Endothelial cell of umbilical vein (primary cell): ENCODE measurements around the gene NTRK2. TPM values are rescaled to one million over a fixed set of nuclear protein-coding genes. Genes with fewer than 3 reads are reported as not detected.

Source experiments
- BruUV-seq: library from RNA; stranded (reverse); fragments of 400-500 nt; replicated peaks from 2 replicates; lab custom pipeline; 2021; lab: Mats Ljungman, UMichigan
- CTCF ChIA-PET: fragments of 300-600, 350-600 bp; sonication (Branson Sonifier 250); formaldehyde crosslinking; loops from one replicate; lab custom pipeline; 2021; ENCODE audit warnings: antibody characterized with exemption, inconsistent platforms; lab: Charles Lee
- POLR2A ChIA-PET: fragments of 300-600, 350-600 bp; sonication (Branson Sonifier 250); formaldehyde crosslinking; loops from one replicate; lab custom pipeline; 2021; ENCODE audit warnings: antibody characterized with exemption, inconsistent platforms; lab: Charles Lee
- DNase-seq: peaks from one replicate; pipeline ENCODE4 v3.0.0-alpha.2; 2011; ENCODE audit warnings: low read depth, low spot score
- FAIRE-seq: peaks from 2 replicates; lab custom pipeline; 2011; peaks lifted over from hg19 to GRCh38; lab: Jason Lieb, UNC
- H2AFZ ChIP-seq: 2 replicates; pipeline ENCODE4 v1.6.0; 2012; ENCODE audit warnings: low read depth, low read length, control low read depth, inconsistent platforms
- H3K27ac ChIP-seq: 2 replicates; pipeline ENCODE4 v1.5.1; 2011; ENCODE audit warnings: low read depth, mild to moderate bottlenecking, control low read depth, low read length, moderate library complexity; ENCODE audit not compliant: insufficient read depth
- H3K27me3 ChIP-seq, 2 experiments: 2 replicates each; pipeline versions ENCODE4 v1.6.0 to v1.6.1; 2011; ENCODE audit warnings: low read length in 2 of 2, mixed read lengths in 1 of 2; ENCODE audit not compliant: control insufficient read depth in 2 of 2, insufficient read depth in 2 of 2
- H3K36me3 ChIP-seq, 2 experiments: 2 replicates in 1 of 2; 3 replicates in 1 of 2; pipeline ENCODE4 v1.5.1; 2011; ENCODE audit warnings: low read length in 2 of 2, mild to moderate bottlenecking in 1 of 2, moderate library complexity in 1 of 2; ENCODE audit not compliant: control insufficient read depth in 2 of 2, insufficient read depth in 2 of 2; ENCODE audit errors: extremely low read depth in 1 of 2
- H3K4me1 ChIP-seq: 3 replicates; pipeline ENCODE4 v1.5.1; 2011; ENCODE audit warnings: mild to moderate bottlenecking, low read length; ENCODE audit not compliant: control insufficient read depth, insufficient read depth; ENCODE audit errors: extremely low read depth
- H3K4me2 ChIP-seq: 2 replicates; pipeline ENCODE4 v1.6.1; 2011; ENCODE audit warnings: low read length, control low read depth, mixed read lengths; ENCODE audit not compliant: insufficient read depth
- H3K4me3 ChIP-seq, 3 experiments: fragments of 200-600 bp in 1 of 3; sonication (generic), shearing (Covaris generic) in 1 of 3; replicated peaks in 1 of 3; 2 replicates each; pipeline ENCODE4 v1.5.1; 2011 to 2016; ENCODE audit warnings: control low read depth in 3 of 3, low read length in 3 of 3, mild to moderate bottlenecking in 2 of 3, inconsistent platforms in 1 of 3, low read depth in 1 of 3, moderate library complexity in 1 of 3; ENCODE audit not compliant: insufficient read depth in 1 of 3
- H3K79me2 ChIP-seq: 2 replicates; pipeline ENCODE4 v1.6.0; 2012; ENCODE audit warnings: low read length, inconsistent platforms; ENCODE audit not compliant: control insufficient read depth, insufficient read depth
- H3K9ac ChIP-seq: replicated peaks from 2 replicates; pipeline ENCODE3; 2011; ENCODE audit warnings: low read length, control low read depth; ENCODE audit not compliant: insufficient read depth; ENCODE audit errors: extremely low read depth
- H3K9me1 ChIP-seq: replicated peaks from 3 replicates; pipeline ENCODE4 v1.6.0; 2011; ENCODE audit warnings: mild to moderate bottlenecking, low read length; ENCODE audit not compliant: control insufficient read depth, insufficient read depth; ENCODE audit errors: extremely low read depth
- H3K9me3 ChIP-seq: replicated peaks from 2 replicates; pipeline ENCODE4 v1.5.1; 2012; ENCODE audit warnings: low read length, inconsistent platforms; ENCODE audit not compliant: control insufficient read depth, insufficient read depth
- H4K20me1 ChIP-seq: replicated peaks from 2 replicates; pipeline ENCODE3; 2011; ENCODE audit warnings: mild to moderate bottlenecking, low read length; ENCODE audit not compliant: control insufficient read depth, insufficient read depth; ENCODE audit errors: extremely low read depth
- CTCF ChIP-seq, 2 donors: IDR thresholded peaks; 1 replicate in 1 of 2; 2 replicates in 1 of 2; pipeline ENCODE4 v1.5.1; 2011; ENCODE audit warnings: low read length in 2 of 2, mild to moderate bottlenecking in 2 of 2, moderate library complexity in 2 of 2, control low read depth in 1 of 2, inconsistent platforms in 1 of 2, low read depth in 1 of 2; ENCODE audit not compliant: insufficient read depth in 1 of 2; ENCODE audit errors: extremely low read depth in 1 of 2
- EZH2 ChIP-seq: IDR thresholded peaks from 2 replicates; pipeline ENCODE4 v1.6.1; 2012; ENCODE audit warnings: borderline replicate concordance, low read depth, mild to moderate bottlenecking, moderate library complexity, low read length, inconsistent platforms; ENCODE audit not compliant: severe bottlenecking
- FOS ChIP-seq: IDR thresholded peaks from 2 replicates; pipeline ENCODE4 v1.6.1; 2011; ENCODE audit warnings: mild to moderate bottlenecking, low read length, moderate library complexity, borderline replicate concordance; ENCODE audit not compliant: insufficient read depth
- GATA2 ChIP-seq: IDR thresholded peaks from 2 replicates; pipeline ENCODE4 v1.7.0; 2011; ENCODE audit warnings: low read depth, mild to moderate bottlenecking, moderate library complexity, mixed read lengths, low read length; ENCODE audit not compliant: insufficient read length, insufficient read depth
- JUN ChIP-seq: IDR thresholded peaks from 2 replicates; pipeline ENCODE4 v1.6.1; 2011; ENCODE audit warnings: borderline replicate concordance, low read depth; ENCODE audit not compliant: insufficient read length, insufficient read depth
- MAX ChIP-seq: IDR thresholded peaks from 2 replicates; pipeline ENCODE4 v1.6.1; 2011; ENCODE audit not compliant: insufficient read depth, insufficient read length
- MYC ChIP-seq: IDR thresholded peaks from one replicate; pipeline ENCODE4 v1.6.1; 2011; ENCODE audit warnings: mild to moderate bottlenecking, low read depth, low read length
- POLR2A ChIP-seq: IDR thresholded peaks from 2 replicates; pipeline ENCODE4 v1.6.1; 2012; ENCODE audit warnings: low read depth, mild to moderate bottlenecking, control low read depth, low read length
- POLR2AphosphoS5 ChIP-seq: IDR thresholded peaks from 2 replicates; pipeline ENCODE4 v1.6.1; 2012; ENCODE audit warnings: low read depth, mild to moderate bottlenecking, control low read depth, low read length, moderate library complexity; ENCODE audit not compliant: insufficient read depth
- dilution Hi-C: fragments of 300-500 bp; cut with MboI; formaldehyde crosslinking; loops from one replicate; pipeline ENCODE4 v1.15.0; 2019; ENCODE audit warnings: low sequenced_read_pairs; ENCODE audit not compliant: extremely low pct_ligation_motif_present
- intact Hi-C: fragments of 100-400 bp; cut with micrococcal nuclease; formaldehyde crosslinking; loops from one replicate; pipeline ENCODE4 v1.10.0; 2022
- polyA plus RNA-seq, 4 experiments: library from polyadenylated mRNA; depleted of rRNA in 3 of 4; stranded (reverse) in 3 of 4; unstranded in 1 of 4; fragments of >200 nt; gene quantifications; 2 replicates each; pipeline versions ENCODE4 v1.2.1 to v1.2.3, GENCODE V29; 2011 to 2012; ENCODE audit warnings: missing spikeins in 1 of 4
- total RNA-seq: library from RNA; stranded (reverse); gene quantifications from 2 replicates; pipeline ENCODE4 v1.2.3, GENCODE V29; 2021

The NTRK2 gene
- total and polyA plus RNA-seq, 2 donors (not counting 3 experiments of a cell fraction or from before 2014, with no cell fraction given): 0.01 to 0.13 TPM

- Histone ChIP-seq H3K9me1 (no peaks in the 10 kb centered on the region), H3K79me2 (no peaks in the 10 kb centered on the region), H2AFZ (no peak overlapping the region), H3K27ac (no peak overlapping the region), H3K36me3 (no peaks in the 10 kb centered on the region), H3K4me2 (no peak overlapping the region), H3K4me3 (no peak overlapping the region), H4K20me1 (no peaks in the 10 kb centered on the region), H3K9ac (no peak overlapping the region), H3K4me1 (no peaks in the 10 kb centered on the region), H3K9me3 (no peaks in the 10 kb centered on the region), H3K27me3 (no peaks in the 10 kb centered on the region)
- FAIRE-seq: no peak
- BruUV-seq: no TSS peak
- CTCF ChIA-PET: no interaction called here
- no peak for TF ChIP-seq JUN
- no peak for TF ChIP-seq CTCF (IDR thresholded peaks at IDR 0.05; ENCODE audit: extremely low read depth in 1 of 2, insufficient read depth in 1 of 2, low read depth in 1 of 2, low read length in 2 of 2)
- no peak for TF ChIP-seq EZH2
- TF ChIP-seq MYC: no peak
- TF ChIP-seq GATA2: no peak
- TF ChIP-seq POLR2AphosphoS5: no peak
- no peak for TF ChIP-seq POLR2A
- TF ChIP-seq MAX: no peak
- TF ChIP-seq FOS: no peak
- intact Hi-C loops (no loop called here), dilution Hi-C loops (no loop called here)
- no peak for DNase-seq
- POLR2A ChIA-PET: no interaction called here
Measured at GRCh38 chr9:84924266-84924665, 254.7 kb downstream of the NTRK2 start.
